ENCODE results near the gene POLD1. TPM values are rescaled to one million over a fixed set of nuclear protein-coding genes. Genes with fewer than 3 reads are reported as not detected.

POLD1 gene
- total and polyA plus RNA-seq, 4 donors, result 7.5 to 57.1 (median 8.2) TPM

- peaks cover 0 to 3% (median 0%) of the 10 kb centered on the region in 4 donors for H3K4me1 ChIP-seq (ENCODE audit: control insufficient read depth in 4 of 4, insufficient read depth in 4 of 4, low read length in 3 of 4)
- DNase-seq (ENCODE audit: low spot score), result no peak
- H3K4me3 ChIP-seq (ENCODE audit: low read depth in 1 of 3, low read length in 3 of 3), result no peak overlapping the region
- TF ChIP-seq HNF4G (IDR thresholded peaks at IDR 0.05) (no peak), ATF3 (IDR thresholded peaks at IDR 0.05) (no peak), YY1 (IDR thresholded peaks at IDR 0.05) (no peak), GABPA (IDR thresholded peaks at IDR 0.05 in 1 of 2, conservative IDR thresholded peaks at IDR 0.05 in 1 of 2) (no peak), RXRA (IDR thresholded peaks at IDR 0.05) (peak in 1 of 2 donors; percentile 17), TAF1 (conservative IDR thresholded peaks at IDR 0.05) (no peak)
- TF ChIP-seq, protein P1, sequence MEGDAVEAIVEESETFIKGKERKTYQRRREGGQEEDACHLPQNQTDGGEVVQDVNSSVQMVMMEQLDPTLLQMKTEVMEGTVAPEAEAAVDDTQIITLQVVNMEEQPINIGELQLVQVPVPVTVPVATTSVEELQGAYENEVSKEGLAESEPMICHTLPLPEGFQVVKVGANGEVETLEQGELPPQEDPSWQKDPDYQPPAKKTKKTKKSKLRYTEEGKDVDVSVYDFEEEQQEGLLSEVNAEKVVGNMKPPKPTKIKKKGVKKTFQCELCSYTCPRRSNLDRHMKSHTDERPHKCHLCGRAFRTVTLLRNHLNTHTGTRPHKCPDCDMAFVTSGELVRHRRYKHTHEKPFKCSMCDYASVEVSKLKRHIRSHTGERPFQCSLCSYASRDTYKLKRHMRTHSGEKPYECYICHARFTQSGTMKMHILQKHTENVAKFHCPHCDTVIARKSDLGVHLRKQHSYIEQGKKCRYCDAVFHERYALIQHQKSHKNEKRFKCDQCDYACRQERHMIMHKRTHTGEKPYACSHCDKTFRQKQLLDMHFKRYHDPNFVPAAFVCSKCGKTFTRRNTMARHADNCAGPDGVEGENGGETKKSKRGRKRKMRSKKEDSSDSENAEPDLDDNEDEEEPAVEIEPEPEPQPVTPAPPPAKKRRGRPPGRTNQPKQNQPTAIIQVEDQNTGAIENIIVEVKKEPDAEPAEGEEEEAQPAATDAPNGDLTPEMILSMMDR (IDR thresholded peaks at IDR 0.05; ENCODE audit: low read depth, low read length, missing input control), result no peak
- TF ChIP-seq, protein P2, sequence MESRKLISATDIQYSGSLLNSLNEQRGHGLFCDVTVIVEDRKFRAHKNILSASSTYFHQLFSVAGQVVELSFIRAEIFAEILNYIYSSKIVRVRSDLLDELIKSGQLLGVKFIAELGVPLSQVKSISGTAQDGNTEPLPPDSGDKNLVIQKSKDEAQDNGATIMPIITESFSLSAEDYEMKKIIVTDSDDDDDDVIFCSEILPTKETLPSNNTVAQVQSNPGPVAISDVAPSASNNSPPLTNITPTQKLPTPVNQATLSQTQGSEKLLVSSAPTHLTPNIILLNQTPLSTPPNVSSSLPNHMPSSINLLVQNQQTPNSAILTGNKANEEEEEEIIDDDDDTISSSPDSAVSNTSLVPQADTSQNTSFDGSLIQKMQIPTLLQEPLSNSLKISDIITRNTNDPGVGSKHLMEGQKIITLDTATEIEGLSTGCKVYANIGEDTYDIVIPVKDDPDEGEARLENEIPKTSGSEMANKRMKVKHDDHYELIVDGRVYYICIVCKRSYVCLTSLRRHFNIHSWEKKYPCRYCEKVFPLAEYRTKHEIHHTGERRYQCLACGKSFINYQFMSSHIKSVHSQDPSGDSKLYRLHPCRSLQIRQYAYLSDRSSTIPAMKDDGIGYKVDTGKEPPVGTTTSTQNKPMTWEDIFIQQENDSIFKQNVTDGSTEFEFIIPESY (IDR thresholded peaks at IDR 0.05), result no peak
- no peaks in the 10 kb centered on the region for H3K27me3 ChIP-seq (ENCODE audit: control insufficient read depth in 4 of 4, insufficient read depth in 4 of 4, low read length in 3 of 4)
- peaks cover 0 to 2% (median 0%) of the 10 kb centered on the region in 4 donors for H3K36me3 ChIP-seq (ENCODE audit: control insufficient read depth in 4 of 4, insufficient read depth in 3 of 4, low read depth in 1 of 4, low read length in 3 of 4)
- H3K9ac ChIP-seq (ENCODE audit: low read depth in 1 of 2, low read length in 2 of 2), result no peak overlapping the region
- WGBS, result 73% methylated on average over 3 of the region's 3 CpGs
- peaks cover 0 to 3% (median 1%) of the 10 kb centered on the region in 4 donors for H3K9me3 ChIP-seq (ENCODE audit: control insufficient read depth in 4 of 4, low read length in 3 of 4)
- H3K27ac ChIP-seq (ENCODE audit: low read depth in 1 of 2, low read length in 2 of 2), result no peak overlapping the region
These were observed 43.0 kb upstream of the POLD1 start for GRCh38 chr19:50341091-50341564.

DNA sequence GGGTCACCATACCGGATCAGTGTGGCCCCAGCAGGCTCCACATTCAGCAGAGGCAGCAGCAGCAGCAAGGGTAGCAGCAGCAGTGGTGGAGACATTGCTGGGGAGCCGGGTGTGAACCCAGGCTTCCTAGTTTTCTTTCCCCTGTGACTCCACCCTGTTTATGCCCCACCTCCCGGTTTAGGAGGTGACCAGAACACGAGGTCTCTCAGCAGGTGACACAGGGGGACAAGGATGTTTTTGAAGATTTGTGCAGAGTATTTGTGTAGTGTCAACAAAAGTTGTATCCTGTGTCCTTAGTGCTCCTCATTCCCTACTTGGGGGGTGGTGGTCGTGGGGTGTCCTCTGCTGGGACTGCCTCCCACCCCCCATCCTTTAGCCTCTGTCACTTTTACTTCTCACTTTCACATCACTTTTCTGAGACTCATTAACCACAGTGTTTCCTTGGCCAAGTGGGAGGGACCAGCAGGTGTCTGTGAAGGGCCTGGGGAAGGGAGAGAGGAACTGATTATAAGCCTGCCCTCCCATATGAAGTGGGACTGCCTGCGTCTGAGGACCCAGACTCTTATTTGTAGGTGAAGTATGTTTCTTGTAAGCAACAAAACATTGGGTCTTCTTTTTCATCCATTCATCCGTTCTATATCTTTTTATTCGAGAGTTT, 39.4 kb upstream of the POLD1 start:
- TF ChIP-seq FOXA1 (IDR thresholded peaks at IDR 0.05) (no peak), EGR1 (IDR thresholded peaks at IDR 0.05; ENCODE audit: low read depth in 2 of 2) (no peak), HNF4A (conservative IDR thresholded peaks at IDR 0.05) (no peak), NR2F2 (IDR thresholded peaks at IDR 0.05) (no peak), REST (IDR thresholded peaks at IDR 0.05) (no peak), HNF4G (IDR thresholded peaks at IDR 0.05) (no peak), YY1 (IDR thresholded peaks at IDR 0.05) (no peak), MAX (IDR thresholded peaks at IDR 0.05) (no peak), RXRA (IDR thresholded peaks at IDR 0.05) (no peak)
- TF ChIP-seq, protein P2 (IDR thresholded peaks at IDR 0.05), result no peak
- TF ChIP-seq, protein P1 (IDR thresholded peaks at IDR 0.05; ENCODE audit: low read depth, low read length, missing input control), result no peak
- Histone ChIP-seq H3K27ac (ENCODE audit: low read depth in 1 of 2, low read length in 2 of 2) (no peak overlapping the region), H3K9ac (ENCODE audit: low read depth in 1 of 2, low read length in 2 of 2) (no peak overlapping the region), H3K27me3 (ENCODE audit: control insufficient read depth in 4 of 4, insufficient read depth in 4 of 4, low read length in 3 of 4) (no peaks in the 10 kb centered on the region), H3K36me3 (ENCODE audit: control insufficient read depth in 4 of 4, insufficient read depth in 3 of 4, low read depth in 1 of 4, low read length in 3 of 4) (peaks cover 0 to 2% (median 0%) of the 10 kb centered on the region in 4 donors), H3K9me3 (ENCODE audit: control insufficient read depth in 4 of 4, low read length in 3 of 4) (peaks cover 0 to 3% (median 1%) of the 10 kb centered on the region in 4 donors), H3K4me3 (ENCODE audit: low read depth in 1 of 3, low read length in 3 of 3) (peak overlapping the region in 1 of 3 donors; percentile 23), H3K4me1 (ENCODE audit: control insufficient read depth in 4 of 4, insufficient read depth in 4 of 4, low read length in 3 of 4) (peaks cover 2 to 19% (median 9%) of the 10 kb centered on the region in 4 donors)
- 78% methylated on average over 8 of the region's 8 CpGs for WGBS
- DNase-seq (ENCODE audit: low spot score), result no peak

Data from liver (tissue), 9 donors.